ENCODE data around the gene PIANP. TPM values are rescaled to one million over a fixed set of nuclear protein-coding genes. Genes with fewer than 3 reads are reported as not detected.
A peak's percentile ranks its signal among the peaks of the same experiment; 100 is the strongest.

The PIANP gene
- total and polyA plus RNA-seq, 4 donors: 0.23 to 1.4 (median 0.31) TPM

GRCh38 chr12:6644257-6644596 lies 56.4 kb downstream of the PIANP start:
- TF ChIP-seq, protein P1, sequence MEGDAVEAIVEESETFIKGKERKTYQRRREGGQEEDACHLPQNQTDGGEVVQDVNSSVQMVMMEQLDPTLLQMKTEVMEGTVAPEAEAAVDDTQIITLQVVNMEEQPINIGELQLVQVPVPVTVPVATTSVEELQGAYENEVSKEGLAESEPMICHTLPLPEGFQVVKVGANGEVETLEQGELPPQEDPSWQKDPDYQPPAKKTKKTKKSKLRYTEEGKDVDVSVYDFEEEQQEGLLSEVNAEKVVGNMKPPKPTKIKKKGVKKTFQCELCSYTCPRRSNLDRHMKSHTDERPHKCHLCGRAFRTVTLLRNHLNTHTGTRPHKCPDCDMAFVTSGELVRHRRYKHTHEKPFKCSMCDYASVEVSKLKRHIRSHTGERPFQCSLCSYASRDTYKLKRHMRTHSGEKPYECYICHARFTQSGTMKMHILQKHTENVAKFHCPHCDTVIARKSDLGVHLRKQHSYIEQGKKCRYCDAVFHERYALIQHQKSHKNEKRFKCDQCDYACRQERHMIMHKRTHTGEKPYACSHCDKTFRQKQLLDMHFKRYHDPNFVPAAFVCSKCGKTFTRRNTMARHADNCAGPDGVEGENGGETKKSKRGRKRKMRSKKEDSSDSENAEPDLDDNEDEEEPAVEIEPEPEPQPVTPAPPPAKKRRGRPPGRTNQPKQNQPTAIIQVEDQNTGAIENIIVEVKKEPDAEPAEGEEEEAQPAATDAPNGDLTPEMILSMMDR (IDR thresholded peaks at IDR 0.05; ENCODE audit: control extremely low read depth, extremely low read depth): no peak
- H3K4me3 ChIP-seq: no peak overlapping the region
- H3K4me1 ChIP-seq (ENCODE audit: control insufficient read depth in 5 of 5, insufficient read depth in 5 of 5, low read length in 5 of 5): peaks cover 0 to 11% (median 7%) of the 10 kb centered on the region in 5 donors
- no peaks in the 10 kb centered on the region for H3K27me3 ChIP-seq (ENCODE audit: control insufficient read depth in 3 of 3, insufficient read depth in 3 of 3, low read length in 2 of 3)
- WGBS, 2 donors: 19 to 48% methylated on average over 6 of the region's 6 CpGs
- ATAC-seq (ENCODE audit: insufficient read depth, low FRiP score) (no peak), DNase-seq (peak in 1 of 3 donors; percentile 23)
- H3K9ac ChIP-seq (ENCODE audit: insufficient read depth in 1 of 2, low read length in 2 of 2): no peak overlapping the region
- peak overlapping the region in 1 of 2 donors; percentile 84 for H3K27ac ChIP-seq (ENCODE audit: low read depth in 1 of 2, low read length in 1 of 2)
- peaks cover 0 to 3% (median 0%) of the 10 kb centered on the region in 4 donors for H3K9me3 ChIP-seq (ENCODE audit: control insufficient read depth in 4 of 4, insufficient read depth in 3 of 4, low read length in 3 of 4)
- H3K36me3 ChIP-seq (ENCODE audit: control insufficient read depth in 4 of 4, insufficient read depth in 4 of 4, low read length in 4 of 4): peaks cover 0 to 5% (median 2%) of the 10 kb centered on the region in 4 donors

Small RNA genes lying within 50 kb of the gene (small RNA-seq; reads per million reads assigned to genes)
- not detected for gene RNU6-781P (ENCODE audit: low replicate concordance)

Other genes with a start within 250 kb of the PIANP start
- 10 to 100 TPM; 27.4 to 28.2 TPM for gene TAPBPL, start 248.8 kb downstream of the PIANP start, total RNA-seq
- gene TAPBPL, start 248.8 kb downstream of the PIANP start, polyA plus RNA-seq: 10 to 100 TPM; 11.2 to 26.8 TPM
- 10 to 100 TPM in 1 of 2 donors, 1 to 10 TPM in 1; 7.5 to 14.1 TPM for gene VAMP1, start 230.1 kb downstream of the PIANP start, total RNA-seq
- gene VAMP1, start 230.1 kb downstream of the PIANP start, polyA plus RNA-seq: 1 to 10 TPM; 4.7 to 5.1 TPM
- gene MRPL51, start 207.6 kb downstream of the PIANP start, total RNA-seq: 100 to 1,000 TPM in 1 of 2 donors, 10 to 100 TPM in 1; 34.5 to 123 TPM
- 100 to 1,000 TPM in 1 of 2 donors, 10 to 100 TPM in 1; 80.4 to 103 TPM for gene MRPL51, start 207.6 kb downstream of the PIANP start, polyA plus RNA-seq
- gene NCAPD2, start 206.7 kb downstream of the PIANP start, total RNA-seq: 10 to 100 TPM; 19.8 to 30.7 TPM
- 10 to 100 TPM in 1 of 2 donors, 1 to 10 TPM in 1; 5.8 to 11.8 TPM for gene NCAPD2, start 206.7 kb downstream of the PIANP start, polyA plus RNA-seq
- gene GAPDH, start 166.3 kb downstream of the PIANP start, total RNA-seq: 1,000 to 10,000 TPM in 1 of 2 donors, 100 to 1,000 TPM in 1; 843 to 1,983 TPM
- 1,000 to 10,000 TPM; 1,405 to 3,540 TPM for gene GAPDH, start 166.3 kb downstream of the PIANP start, polyA plus RNA-seq
- gene IFFO1, start 144.8 kb downstream of the PIANP start, total RNA-seq: 10 to 100 TPM; 10.0 to 25.1 TPM
- 10 to 100 TPM; 24.4 to 26.7 TPM for gene IFFO1, start 144.8 kb downstream of the PIANP start, polyA plus RNA-seq
- 10 to 100 TPM in 1 of 2 donors, 1 to 10 TPM in 1; 7.9 to 36.0 TPM for gene NOP2, start 132.5 kb downstream of the PIANP start, total RNA-seq
- gene NOP2, start 132.5 kb downstream of the PIANP start, polyA plus RNA-seq: 10 to 100 TPM; 30.7 to 37.6 TPM
- gene CHD4, start 93.4 kb downstream of the PIANP start, total RNA-seq: 100 to 1,000 TPM; 198 TPM
- 100 to 1,000 TPM in 1 of 2 donors, 10 to 100 TPM in 1; 82.0 to 182 TPM for gene CHD4, start 93.4 kb downstream of the PIANP start, polyA plus RNA-seq
- 1 to 10 TPM; 1.9 to 2.8 TPM for gene LPAR5, start 64.9 kb downstream of the PIANP start, total RNA-seq
- 1 to 10 TPM in 1 of 2 donors, under 1 TPM in 1; 0.51 to 1.2 TPM for gene LPAR5, start 64.9 kb downstream of the PIANP start, polyA plus RNA-seq
- 1 to 10 TPM; 1.6 to 6.1 TPM for gene ACRBP, start 53.4 kb downstream of the PIANP start, total RNA-seq
- 1 to 10 TPM in 1 of 2 donors, under 1 TPM in 1; 0.93 to 8.7 TPM for gene ACRBP, start 53.4 kb downstream of the PIANP start, polyA plus RNA-seq
- gene ING4, start 37.7 kb downstream of the PIANP start, total RNA-seq: 10 to 100 TPM; 22.4 to 74.3 TPM
- 10 to 100 TPM; 20.3 to 31.7 TPM for gene ING4, start 37.7 kb downstream of the PIANP start, polyA plus RNA-seq
- 10 to 100 TPM; 29.2 to 50.8 TPM for gene ZNF384, start 11.4 kb downstream of the PIANP start, total RNA-seq
- 10 to 100 TPM; 29.0 to 34.4 TPM for gene ZNF384, start 11.4 kb downstream of the PIANP start, polyA plus RNA-seq
- gene COPS7A, start 23.2 kb upstream of the PIANP start, total RNA-seq: 10 to 100 TPM; 40.1 to 74.7 TPM
- gene COPS7A, start 23.2 kb upstream of the PIANP start, polyA plus RNA-seq: 10 to 100 TPM; 53.4 to 69.0 TPM
- gene MLF2, start 52.3 kb upstream of the PIANP start, total RNA-seq: 100 to 1,000 TPM in 1 of 2 donors, 10 to 100 TPM in 1; 95.9 to 160 TPM
- 100 to 1,000 TPM; 169 to 171 TPM for gene MLF2, start 52.3 kb upstream of the PIANP start, polyA plus RNA-seq
- 100 to 1,000 TPM in 1 of 2 donors, 10 to 100 TPM in 1; 65.6 to 301 TPM for gene PTMS, start 65.5 kb upstream of the PIANP start, total RNA-seq
- 100 to 1,000 TPM; 196 to 801 TPM for gene PTMS, start 65.5 kb upstream of the PIANP start, polyA plus RNA-seq
- gene LAG3, start 71.7 kb upstream of the PIANP start, total RNA-seq: 1 to 10 TPM in 1 of 2 donors, under 1 TPM in 1; 0.82 to 1.7 TPM
- gene LAG3, start 71.7 kb upstream of the PIANP start, polyA plus RNA-seq: 1 to 10 TPM; 1.2 to 1.7 TPM
- 10 to 100 TPM; 60.6 to 83.7 TPM for gene CD4, start 88.7 kb upstream of the PIANP start, total RNA-seq
- 10 to 100 TPM; 20.6 to 45.5 TPM for gene CD4, start 88.7 kb upstream of the PIANP start, polyA plus RNA-seq
- gene GPR162, start 121.0 kb upstream of the PIANP start, total RNA-seq: 10 to 100 TPM; 23.4 to 36.0 TPM
- 10 to 100 TPM; 22.8 to 24.6 TPM for gene GPR162, start 121.0 kb upstream of the PIANP start, polyA plus RNA-seq
- 10 to 100 TPM; 16.1 to 23.3 TPM for gene P3H3, start 127.6 kb upstream of the PIANP start, total RNA-seq
- 10 to 100 TPM in 1 of 2 donors, 1 to 10 TPM in 1; 9.3 to 12.2 TPM for gene P3H3, start 127.6 kb upstream of the PIANP start, polyA plus RNA-seq
- 1 to 10 TPM; 1.3 to 3.3 TPM for gene GNB3, start 140.1 kb upstream of the PIANP start, total RNA-seq
- 1 to 10 TPM; 1.2 to 2.0 TPM for gene GNB3, start 140.1 kb upstream of the PIANP start, polyA plus RNA-seq
- 1 to 10 TPM; 1.3 to 3.5 TPM for gene CDCA3, start 150.5 kb upstream of the PIANP start, total RNA-seq
- gene CDCA3, start 150.5 kb upstream of the PIANP start, polyA plus RNA-seq: 1 to 10 TPM; 2.2 to 4.1 TPM
- gene USP5, start 151.3 kb upstream of the PIANP start, total RNA-seq: 10 to 100 TPM; 35.3 to 92.1 TPM
- 10 to 100 TPM; 24.8 to 38.1 TPM for gene USP5, start 151.3 kb upstream of the PIANP start, polyA plus RNA-seq
- 100 to 1,000 TPM; 256 to 507 TPM for gene TPI1, start 166.7 kb upstream of the PIANP start, total RNA-seq
- gene TPI1, start 166.7 kb upstream of the PIANP start, polyA plus RNA-seq: 1,000 to 10,000 TPM in 1 of 2 donors, 100 to 1,000 TPM in 1; 362 to 1,097 TPM
- gene SPSB2, start 172.5 kb upstream of the PIANP start, total RNA-seq: 10 to 100 TPM; 25.3 to 37.5 TPM
- 10 to 100 TPM; 21.0 to 39.8 TPM for gene SPSB2, start 172.5 kb upstream of the PIANP start, polyA plus RNA-seq
- gene LRRC23, start 204.0 kb upstream of the PIANP start, total RNA-seq: 10 to 100 TPM; 48.7 to 61.0 TPM
- gene LRRC23, start 204.0 kb upstream of the PIANP start, polyA plus RNA-seq: 10 to 100 TPM; 29.6 to 35.5 TPM
- 10 to 100 TPM; 14.4 to 41.9 TPM for gene ENO2, start 213.8 kb upstream of the PIANP start, total RNA-seq
- 10 to 100 TPM; 26.8 to 34.8 TPM for gene ENO2, start 213.8 kb upstream of the PIANP start, polyA plus RNA-seq
- gene ATN1, start 227.1 kb upstream of the PIANP start, total RNA-seq: 100 to 1,000 TPM in 1 of 2 donors, 10 to 100 TPM in 1; 72.1 to 113 TPM
- 10 to 100 TPM; 63.5 to 87.5 TPM for gene ATN1, start 227.1 kb upstream of the PIANP start, polyA plus RNA-seq
- not detected for gene RNU7-1, start 243.0 kb upstream of the PIANP start, total RNA-seq
- gene RNU7-1, start 243.0 kb upstream of the PIANP start, polyA plus RNA-seq: not detected
- gene C12orf57, start 243.2 kb upstream of the PIANP start, total RNA-seq: 100 to 1,000 TPM in 1 of 2 donors, 10 to 100 TPM in 1; 92.9 to 196 TPM
- 100 to 1,000 TPM; 370 to 437 TPM for gene C12orf57, start 243.2 kb upstream of the PIANP start, polyA plus RNA-seq